NCI-H524 (cell line): ENCODE results near the gene IMP4.

ENCODE experiments used
- DNase-seq, 2 experiments: peaks; one replicate each; lab custom pipeline; 2025; lab: John Stamatoyannopoulos, UW

The IMP4 gene

DNA sequence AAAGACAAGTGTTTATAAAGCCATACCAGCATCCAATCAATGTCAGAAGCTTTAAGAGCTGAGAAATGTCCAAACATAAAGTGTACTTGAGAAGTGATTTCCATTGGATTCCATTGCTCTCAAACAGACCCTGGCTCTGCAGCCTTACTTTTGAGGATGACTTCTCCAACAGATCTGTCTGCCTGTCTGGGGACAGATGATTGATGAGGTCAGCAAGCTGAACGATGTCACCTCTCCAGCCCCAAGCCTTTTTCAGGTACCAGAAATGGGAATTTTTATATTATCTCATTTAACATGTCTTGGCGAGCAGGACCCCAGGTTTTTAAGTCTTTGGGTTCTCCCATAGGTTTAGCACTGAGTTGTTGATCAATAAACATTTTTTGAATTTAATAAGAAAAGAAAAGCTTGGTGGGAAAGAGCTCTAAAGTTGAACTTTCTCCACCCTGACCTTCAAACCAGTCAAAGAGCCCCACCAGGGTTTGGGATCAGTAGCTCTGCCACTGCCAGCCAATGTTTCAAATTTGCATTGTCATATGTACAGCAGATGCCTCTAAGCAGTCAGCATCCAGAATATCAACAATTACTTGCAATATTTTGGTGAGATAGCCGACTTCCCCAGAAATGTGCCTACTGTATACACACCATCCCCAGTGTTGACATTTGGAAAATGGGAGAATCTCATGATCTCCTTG lies 35.7 kb downstream of the IMP4 start:
- no peak for DNase-seq

GRCh38 chr2:130378898-130379214 lies 36.2 kb downstream of the IMP4 start:
- DNase-seq = no peak

- DNase-seq = no peak
Measured at GRCh38 chr2:130380096-130380934, 37.6 kb downstream of the IMP4 start.

GRCh38 chr2:130381145-130381544 lies 38.4 kb downstream of the IMP4 start:
- no peak for DNase-seq

DNA sequence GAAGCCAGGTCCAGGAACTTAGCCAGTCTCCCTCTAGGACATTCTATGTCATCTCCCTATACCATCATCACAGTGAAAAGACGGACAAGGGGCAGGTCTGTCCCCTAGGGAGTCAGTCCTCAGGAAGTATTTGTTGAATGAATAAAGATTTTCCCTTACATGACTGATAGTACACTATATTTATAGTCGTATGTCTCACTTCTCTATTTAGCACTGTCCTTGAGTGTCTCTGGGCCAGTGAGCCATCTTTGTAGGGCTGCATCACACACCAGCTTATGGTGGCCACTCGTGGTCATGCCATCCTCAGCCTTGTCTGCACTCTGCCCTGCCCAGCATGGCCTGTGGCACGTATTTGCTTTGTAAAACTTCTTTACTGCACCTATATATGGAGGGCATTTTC lies 38.9 kb downstream of the IMP4 start:
- no peak for DNase-seq

- DNase-seq = no peak
Measured at GRCh38 chr2:130382313-130382917, 39.7 kb downstream of the IMP4 start.

- no peak for DNase-seq
Measured at GRCh38 chr2:130385709-130386108, 43.0 kb downstream of the IMP4 start.

DNA sequence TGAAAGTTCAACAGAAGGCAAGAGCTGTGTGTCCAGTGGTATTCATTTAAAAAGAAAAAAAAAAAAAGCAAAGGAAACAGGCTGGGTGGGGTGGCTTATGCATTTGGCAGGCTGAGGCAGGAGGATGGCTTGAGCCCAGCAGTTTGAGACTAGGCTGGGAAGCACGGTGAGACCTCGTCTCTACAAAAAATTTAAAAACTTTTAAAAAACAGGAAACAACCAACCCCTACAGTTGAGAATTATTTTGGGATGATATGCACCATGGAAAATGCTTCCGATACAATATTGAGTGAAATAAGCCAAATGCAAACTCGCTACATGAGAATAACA lies 44.3 kb downstream of the IMP4 start:
- no peak for DNase-seq

GRCh38 chr2:130387804-130388203 lies 45.1 kb downstream of the IMP4 start:
- DNase-seq = no peak

- DNase-seq = no peak
Measured at GRCh38 chr2:130388221-130388907, 45.7 kb downstream of the IMP4 start.

GRCh38 chr2:130389358-130389757 lies 46.7 kb downstream of the IMP4 start:
- no peak for DNase-seq

GRCh38 chr2:130389783-130390182 lies 47.1 kb downstream of the IMP4 start:
- no peak for DNase-seq

GRCh38 chr2:130390460-130391057 lies 47.9 kb downstream of the IMP4 start:
- DNase-seq = no peak

DNA sequence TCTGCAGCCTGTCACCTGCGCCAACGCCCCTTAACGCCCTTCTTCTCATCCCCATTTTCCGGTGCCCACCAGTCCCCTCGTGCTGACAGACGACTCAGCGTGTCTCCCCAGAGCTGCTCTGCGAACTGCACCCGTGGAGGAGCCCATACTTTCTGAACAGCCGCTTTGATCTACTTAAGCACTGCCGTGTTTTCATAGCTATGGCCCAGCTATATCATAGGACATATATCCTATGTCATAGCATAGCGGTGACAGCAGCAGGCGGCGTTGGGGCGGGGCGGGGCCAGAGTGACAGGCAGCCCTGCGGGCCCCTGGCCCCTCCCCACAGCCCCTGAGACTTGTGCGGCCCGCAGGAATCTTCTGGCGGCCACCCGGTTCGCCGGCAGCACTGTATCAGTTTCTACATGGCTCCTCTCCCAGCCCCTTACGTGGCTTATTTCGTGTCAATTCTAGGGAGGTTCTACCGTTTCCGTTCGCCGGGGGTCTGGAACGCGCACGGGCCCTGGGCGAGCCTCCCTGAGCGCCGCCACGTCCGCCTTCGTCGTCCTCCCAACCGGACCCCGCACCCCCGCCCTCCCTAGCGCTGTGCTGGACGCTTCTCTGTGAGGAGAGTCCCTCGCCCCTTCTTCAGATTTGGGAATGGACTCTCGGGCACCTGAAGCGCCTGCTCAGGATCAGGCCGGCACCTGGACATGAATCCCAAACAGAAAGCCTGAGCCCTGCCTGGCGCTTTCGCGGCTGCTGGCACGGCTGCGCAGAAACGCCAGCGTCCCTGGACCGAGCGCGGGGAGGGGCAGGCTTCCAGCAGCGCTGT lies 48.6 kb downstream of the IMP4 start:
- DNase-seq = peak; percentile 44 to 71

GRCh38 chr2:130391872-130392670 lies 49.4 kb downstream of the IMP4 start:
- DNase-seq = peak in 1 of 2 experiments; percentile 51

DNA sequence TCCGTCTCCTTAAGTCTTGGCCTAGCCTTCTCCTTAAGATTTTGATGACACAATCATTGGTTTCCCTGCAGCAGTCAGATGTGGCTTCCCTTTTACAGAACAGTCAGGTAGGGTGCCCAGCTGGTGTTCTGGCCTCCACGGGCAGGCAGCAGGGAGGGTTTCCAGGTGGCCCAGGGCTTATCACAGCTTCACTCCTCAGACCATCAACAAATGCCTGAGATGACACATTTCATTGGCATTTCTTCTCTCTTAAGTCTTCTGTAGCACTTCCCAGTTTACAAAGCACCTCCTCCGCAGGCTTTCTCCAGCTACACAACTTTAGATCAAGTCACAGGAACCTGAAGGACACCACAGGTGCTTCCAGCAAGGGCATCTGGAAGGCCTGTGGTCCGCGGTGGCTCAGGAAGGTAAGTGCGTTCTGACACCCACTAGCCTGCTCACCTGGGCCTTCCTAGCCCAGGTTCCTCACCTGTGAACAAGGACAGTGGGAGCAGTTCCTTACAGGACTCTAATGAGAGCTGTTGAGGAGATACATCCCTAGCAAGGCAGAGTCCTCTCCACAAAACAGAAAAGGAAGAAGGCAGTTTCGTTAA lies 50.7 kb downstream of the IMP4 start:
- DNase-seq = peak in 1 of 2 experiments; percentile 11
